GM12878 (cell line): ENCODE measurements around the gene NOP53. TPM values are rescaled to one million over a fixed set of nuclear protein-coding genes. Genes with fewer than 3 reads are reported as not detected.

Source experiments
- ATAC-seq: fragments of 200-7000 bp; cut with Tn5 transposase; 3 replicates; pipeline ENCODE4 v1.9.1; 2020; ENCODE audit warnings: mild to moderate bottlenecking, moderate library complexity
- BruUV-seq: library from RNA; stranded (reverse); fragments of 400-500 nt; replicated peaks from 2 replicates; lab custom pipeline; 2021; lab: Mats Ljungman, UMichigan
- CTCF ChIA-PET: fragments of 300-600 bp; sonication (Branson Sonifier 250); formaldehyde crosslinking; extraction: SDS; loops from one replicate; lab custom pipeline; 2021; ENCODE audit warnings: inconsistent platforms; lab: Yijun Ruan, JAX
- POLR2A ChIA-PET: fragments of 350-600 bp; formaldehyde crosslinking; extraction: SDS; loops from one replicate; lab custom pipeline; 2021; ENCODE audit warnings: inconsistent platforms; lab: Charles Lee
- RAD21 ChIA-PET: fragments of 300-600 bp; sonication (Branson Sonifier 250); formaldehyde crosslinking; loops from one replicate; lab custom pipeline; 2023; ENCODE audit warnings: antibody characterized with exemption; ENCODE audit not compliant: unreplicated experiment; lab: Charles Lee
- SMC1A ChIA-PET: fragments of 300-600 bp; sonication (Branson Sonifier 250); formaldehyde crosslinking; loops from one replicate; lab custom pipeline; 2023; ENCODE audit not compliant: unreplicated experiment, uncharacterized antibody; lab: Charles Lee
- DNase-seq: peaks from one replicate; pipeline ENCODE4 v3.0.0-alpha.2; 2011; ENCODE audit warnings: low read depth, low spot score
- FAIRE-seq: peaks from 3 replicates; lab custom pipeline; 2011; peaks lifted over from hg19 to GRCh38; lab: Jason Lieb, UNC
- H2AFZ ChIP-seq: 2 replicates; pipeline ENCODE4 v1.6.0; 2011; ENCODE audit warnings: low read depth, low read length, control low read depth; ENCODE audit not compliant: control insufficient read depth
- H3K27ac ChIP-seq: 2 replicates; pipeline ENCODE4 v1.5.1; 2011; ENCODE audit warnings: control low read depth; ENCODE audit not compliant: control insufficient read depth, insufficient read depth
- H3K27me3 ChIP-seq, 2 experiments: replicated peaks in 1 of 2; 2 replicates each; pipeline versions ENCODE4 v1.6.0 to v1.6.1; 2011; ENCODE audit warnings: low read length in 1 of 2; ENCODE audit not compliant: control insufficient read depth in 2 of 2, insufficient read depth in 2 of 2
- H3K36me3 ChIP-seq, 2 experiments: 2 replicates each; pipeline ENCODE4 v1.5.1; 2011; ENCODE audit warnings: low read length in 1 of 2; ENCODE audit not compliant: control insufficient read depth in 2 of 2, insufficient read depth in 2 of 2
- H3K4me1 ChIP-seq: 2 replicates; pipeline ENCODE4 v1.6.1; 2011; ENCODE audit warnings: mild to moderate bottlenecking, low read length, moderate library complexity, mixed read lengths; ENCODE audit not compliant: control insufficient read depth, insufficient read depth
- H3K4me2 ChIP-seq: 2 replicates; pipeline ENCODE4 v1.6.0; 2011; ENCODE audit warnings: control low read depth; ENCODE audit not compliant: control insufficient read depth, insufficient read depth
- H3K4me3 ChIP-seq: fragments of 200-600 bp; sonication (generic); 2 replicates; pipeline ENCODE4 v1.5.1; 2016
- H3K79me2 ChIP-seq: 2 replicates; pipeline ENCODE4 v1.6.0; 2011; ENCODE audit warnings: low read length; ENCODE audit not compliant: control insufficient read depth, insufficient read depth
- H3K9ac ChIP-seq: 2 replicates; pipeline ENCODE4 v1.8.0; 2011; ENCODE audit warnings: low read length, control low read depth, mixed read lengths; ENCODE audit not compliant: control insufficient read depth, insufficient read depth
- H3K9me3 ChIP-seq: replicated peaks from 3 replicates; pipeline ENCODE4 v1.5.1; 2011; ENCODE audit warnings: mild to moderate bottlenecking, low read length; ENCODE audit not compliant: control insufficient read depth, insufficient read depth
- H4K20me1 ChIP-seq: 2 replicates; pipeline ENCODE4 v1.6.0; 2011; ENCODE audit not compliant: control insufficient read depth, insufficient read depth
- HCFC1 ChIP-seq: fragments of 150-350 bp; IDR thresholded peaks from 2 replicates; pipeline ENCODE4 v1.6.1; 2014; ENCODE audit warnings: low read length
- HDGF ChIP-seq: fragments of 450-650 bp; IDR thresholded peaks from 2 replicates; pipeline ENCODE4 v1.6.1; 2016; ENCODE audit warnings: antibody characterized with exemption
- NFYA ChIP-seq: IDR thresholded peaks from 2 replicates; pipeline ENCODE4 v1.6.1; 2011; ENCODE audit warnings: low read depth, mild to moderate bottlenecking, low read length, improper control_type of control experiment, borderline replicate concordance
- PAX8 ChIP-seq: fragments of 450-650 bp; IDR thresholded peaks from 2 replicates; pipeline ENCODE4 v1.6.1; 2017; ENCODE audit warnings: mild to moderate bottlenecking, moderate library complexity
- SIN3A ChIP-seq: IDR thresholded peaks from 2 replicates; pipeline ENCODE4 v1.6.1; 2012; ENCODE audit warnings: low read depth, low read length, improper control_type of control experiment
- WGBS: methylation state at CpG from one replicate; pipeline ENCODE4 v1.1.6; 2016; ENCODE audit warnings: low lambda C conversion rate; ENCODE audit not compliant: insufficient replicate concordance, insufficient coverage; ENCODE audit errors: missing lambda C conversion rate; 5-methylcytosine and 5-hydroxymethylcytosine counted together
- in situ Hi-C: fragments of 300-500 bp; cut with MboI; formaldehyde crosslinking; loops from 9 replicates; pipeline ENCODE4 v1.14.3; 2018; ENCODE audit warnings: mixed read lengths
- intact Hi-C: fragments of 100-400 bp; cut with micrococcal nuclease; formaldehyde crosslinking; loops from one replicate; pipeline ENCODE4 v1.14.2; 2022; ENCODE audit not compliant: unreplicated experiment
- polyA plus RNA-seq, 11 experiments: library from polyadenylated mRNA; depleted of rRNA in 4 of 11; unstranded in 6 of 11; stranded (reverse) in 5 of 11; fragments of >200 nt; fragmentation: Nextera tagmentation in 4 of 11; fragmentation: Illumina TruSeq in 1 of 11; extraction: Ambion mirVana in 4 of 11; extraction: Trizol in 1 of 11; gene quantifications; 1 replicate in 1 of 11; 2 replicates in 10 of 11; pipeline versions ENCODE4 v1.2.1 to v1.2.3, GENCODE V29; 2011 to 2016; ENCODE audit warnings: inconsistent platforms in 2 of 11, missing spikeins in 2 of 11, low read depth in 1 of 11
- total RNA-seq, 4 experiments: library from RNA; depleted of rRNA in 3 of 4; stranded (reverse); fragments of >200 nt in 3 of 4; fragmentation: Illumina TruSeq in 1 of 4; extraction: Trizol in 1 of 4; gene quantifications; 2 replicates each; pipeline versions ENCODE4 v1.2.1 to v1.2.3, GENCODE V29; 2013 to 2021
- TF ChIP-seq, protein P1 (sequence below): fragments of 450-650 bp; IDR thresholded peaks from 2 replicates; pipeline ENCODE4 v1.6.1; 2016; ENCODE audit warnings: mild to moderate bottlenecking, moderate library complexity, borderline replicate concordance
- TF ChIP-seq, protein P2 (sequence below): fragments of 450-650 bp; IDR thresholded peaks from 2 replicates; pipeline ENCODE4 v1.6.1; 2016; ENCODE audit warnings: mild to moderate bottlenecking
- TF ChIP-seq, protein P3 (sequence below): IDR thresholded peaks from 2 replicates; pipeline ENCODE4 v1.6.1; 2012; ENCODE audit warnings: improper control_type of control experiment, low read depth, low read length; ENCODE audit not compliant: insufficient replicate concordance

Gene NOP53
- total and polyA plus RNA-seq, 10 of the 15 experiments (the other 5 are each of a cell fraction or from before 2014, with no cell fraction given): 6.0 to 386 (median 167) TPM

DNA sequence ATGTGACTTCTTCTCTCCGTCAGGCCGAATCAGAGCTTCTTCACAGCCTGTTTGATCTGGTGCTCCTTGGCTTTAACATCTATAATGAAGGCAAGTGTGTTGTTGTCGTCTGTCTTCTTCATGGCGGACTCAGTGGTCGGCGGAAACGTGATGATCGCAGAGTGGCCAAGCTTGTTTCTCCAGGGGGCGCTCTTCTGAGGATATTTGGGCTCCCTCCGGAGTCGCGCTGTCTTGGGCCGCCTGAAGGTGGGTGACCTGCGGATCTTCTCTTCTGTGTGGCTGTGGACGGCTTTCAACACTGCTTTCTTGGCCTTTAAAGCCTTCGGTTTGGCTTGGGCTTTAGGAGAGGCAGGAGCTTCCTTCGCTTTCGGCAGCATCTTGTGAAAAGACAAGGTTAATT, 49.2 kb downstream of the NOP53 start:
- H3K4me3 ChIP-seq: no peak overlapping the region
- in situ Hi-C loops: no loop called here
- H3K4me1 ChIP-seq: no peaks in the 10 kb centered on the region
- 87% methylated on average over 18 of the region's 18 CpGs for WGBS
- intact Hi-C loops: no loop called here
- no peaks in the 10 kb centered on the region for H3K79me2 ChIP-seq
- TF ChIP-seq PAX8 (no peak), SIN3A (no peak), NFYA (no peak), HCFC1 (no peak), HDGF (no peak)
- TF ChIP-seq, protein P1, sequence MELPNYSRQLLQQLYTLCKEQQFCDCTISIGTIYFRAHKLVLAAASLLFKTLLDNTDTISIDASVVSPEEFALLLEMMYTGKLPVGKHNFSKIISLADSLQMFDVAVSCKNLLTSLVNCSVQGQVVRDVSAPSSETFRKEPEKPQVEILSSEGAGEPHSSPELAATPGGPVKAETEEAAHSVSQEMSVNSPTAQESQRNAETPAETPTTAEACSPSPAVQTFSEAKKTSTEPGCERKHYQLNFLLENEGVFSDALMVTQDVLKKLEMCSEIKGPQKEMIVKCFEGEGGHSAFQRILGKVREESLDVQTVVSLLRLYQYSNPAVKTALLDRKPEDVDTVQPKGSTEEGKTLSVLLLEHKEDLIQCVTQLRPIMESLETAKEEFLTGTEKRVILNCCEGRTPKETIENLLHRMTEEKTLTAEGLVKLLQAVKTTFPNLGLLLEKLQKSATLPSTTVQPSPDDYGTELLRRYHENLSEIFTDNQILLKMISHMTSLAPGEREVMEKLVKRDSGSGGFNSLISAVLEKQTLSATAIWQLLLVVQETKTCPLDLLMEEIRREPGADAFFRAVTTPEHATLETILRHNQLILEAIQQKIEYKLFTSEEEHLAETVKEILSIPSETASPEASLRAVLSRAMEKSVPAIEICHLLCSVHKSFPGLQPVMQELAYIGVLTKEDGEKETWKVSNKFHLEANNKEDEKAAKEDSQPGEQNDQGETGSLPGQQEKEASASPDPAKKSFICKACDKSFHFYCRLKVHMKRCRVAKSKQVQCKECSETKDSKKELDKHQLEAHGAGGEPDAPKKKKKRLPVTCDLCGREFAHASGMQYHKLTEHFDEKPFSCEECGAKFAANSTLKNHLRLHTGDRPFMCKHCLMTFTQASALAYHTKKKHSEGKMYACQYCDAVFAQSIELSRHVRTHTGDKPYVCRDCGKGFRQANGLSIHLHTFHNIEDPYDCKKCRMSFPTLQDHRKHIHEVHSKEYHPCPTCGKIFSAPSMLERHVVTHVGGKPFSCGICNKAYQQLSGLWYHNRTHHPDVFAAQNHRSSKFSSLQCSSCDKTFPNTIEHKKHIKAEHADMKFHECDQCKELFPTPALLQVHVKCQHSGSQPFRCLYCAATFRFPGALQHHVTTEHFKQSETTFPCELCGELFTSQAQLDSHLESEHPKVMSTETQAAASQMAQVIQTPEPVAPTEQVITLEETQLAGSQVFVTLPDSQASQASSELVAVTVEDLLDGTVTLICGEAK: no peak
- TF ChIP-seq, protein P2, sequence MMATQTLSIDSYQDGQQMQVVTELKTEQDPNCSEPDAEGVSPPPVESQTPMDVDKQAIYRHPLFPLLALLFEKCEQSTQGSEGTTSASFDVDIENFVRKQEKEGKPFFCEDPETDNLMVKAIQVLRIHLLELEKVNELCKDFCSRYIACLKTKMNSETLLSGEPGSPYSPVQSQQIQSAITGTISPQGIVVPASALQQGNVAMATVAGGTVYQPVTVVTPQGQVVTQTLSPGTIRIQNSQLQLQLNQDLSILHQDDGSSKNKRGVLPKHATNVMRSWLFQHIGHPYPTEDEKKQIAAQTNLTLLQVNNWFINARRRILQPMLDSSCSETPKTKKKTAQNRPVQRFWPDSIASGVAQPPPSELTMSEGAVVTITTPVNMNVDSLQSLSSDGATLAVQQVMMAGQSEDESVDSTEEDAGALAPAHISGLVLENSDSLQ: no peak
- TF ChIP-seq, protein P3, sequence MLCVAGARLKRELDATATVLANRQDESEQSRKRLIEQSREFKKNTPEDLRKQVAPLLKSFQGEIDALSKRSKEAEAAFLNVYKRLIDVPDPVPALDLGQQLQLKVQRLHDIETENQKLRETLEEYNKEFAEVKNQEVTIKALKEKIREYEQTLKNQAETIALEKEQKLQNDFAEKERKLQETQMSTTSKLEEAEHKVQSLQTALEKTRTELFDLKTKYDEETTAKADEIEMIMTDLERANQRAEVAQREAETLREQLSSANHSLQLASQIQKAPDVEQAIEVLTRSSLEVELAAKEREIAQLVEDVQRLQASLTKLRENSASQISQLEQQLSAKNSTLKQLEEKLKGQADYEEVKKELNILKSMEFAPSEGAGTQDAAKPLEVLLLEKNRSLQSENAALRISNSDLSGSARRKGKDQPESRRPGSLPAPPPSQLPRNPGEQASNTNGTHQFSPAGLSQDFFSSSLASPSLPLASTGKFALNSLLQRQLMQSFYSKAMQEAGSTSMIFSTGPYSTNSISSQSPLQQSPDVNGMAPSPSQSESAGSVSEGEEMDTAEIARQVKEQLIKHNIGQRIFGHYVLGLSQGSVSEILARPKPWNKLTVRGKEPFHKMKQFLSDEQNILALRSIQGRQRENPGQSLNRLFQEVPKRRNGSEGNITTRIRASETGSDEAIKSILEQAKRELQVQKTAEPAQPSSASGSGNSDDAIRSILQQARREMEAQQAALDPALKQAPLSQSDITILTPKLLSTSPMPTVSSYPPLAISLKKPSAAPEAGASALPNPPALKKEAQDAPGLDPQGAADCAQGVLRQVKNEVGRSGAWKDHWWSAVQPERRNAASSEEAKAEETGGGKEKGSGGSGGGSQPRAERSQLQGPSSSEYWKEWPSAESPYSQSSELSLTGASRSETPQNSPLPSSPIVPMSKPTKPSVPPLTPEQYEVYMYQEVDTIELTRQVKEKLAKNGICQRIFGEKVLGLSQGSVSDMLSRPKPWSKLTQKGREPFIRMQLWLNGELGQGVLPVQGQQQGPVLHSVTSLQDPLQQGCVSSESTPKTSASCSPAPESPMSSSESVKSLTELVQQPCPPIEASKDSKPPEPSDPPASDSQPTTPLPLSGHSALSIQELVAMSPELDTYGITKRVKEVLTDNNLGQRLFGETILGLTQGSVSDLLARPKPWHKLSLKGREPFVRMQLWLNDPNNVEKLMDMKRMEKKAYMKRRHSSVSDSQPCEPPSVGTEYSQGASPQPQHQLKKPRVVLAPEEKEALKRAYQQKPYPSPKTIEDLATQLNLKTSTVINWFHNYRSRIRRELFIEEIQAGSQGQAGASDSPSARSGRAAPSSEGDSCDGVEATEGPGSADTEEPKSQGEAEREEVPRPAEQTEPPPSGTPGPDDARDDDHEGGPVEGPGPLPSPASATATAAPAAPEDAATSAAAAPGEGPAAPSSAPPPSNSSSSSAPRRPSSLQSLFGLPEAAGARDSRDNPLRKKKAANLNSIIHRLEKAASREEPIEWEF: no peak
- DNase-seq: no peak
- ATAC-seq: no peak
- H3K4me2 ChIP-seq: no peak overlapping the region
- ChIA-PET RAD21 (no interaction called here), CTCF (interaction anchor here (1.1 to 2.1 kb wide), 2 partner anchors 29 to 361 kb away, joined by 4 to 6 read pairs; no protein-coding TSS in a partner anchor), SMC1A (no interaction called here), POLR2A (interaction anchor here (0.6 kb wide), 1 partner anchor 1160 kb away, joined by 3 read pairs; the partner anchor contains the start of gene BAX)
- no peaks in the 10 kb centered on the region for H3K36me3 ChIP-seq
- H4K20me1 ChIP-seq: no peaks in the 10 kb centered on the region
- FAIRE-seq: no peak
- H3K27ac ChIP-seq: no peak overlapping the region
- BruUV-seq: no TSS peak
- H3K9ac ChIP-seq: no peak overlapping the region
- H3K9me3 ChIP-seq: no peaks in the 10 kb centered on the region; the same call in 2 of the 3 replicates
- H3K27me3 ChIP-seq: no peaks in the 10 kb centered on the region; a peak in 1 of 4 replicates
- no peak overlapping the region for H2AFZ ChIP-seq
